Liver (tissue), 9 donors: ENCODE results near the gene ZSCAN16. TPM values are rescaled to one million over a fixed set of nuclear protein-coding genes. Genes with fewer than 3 reads are reported as not detected.
A peak's percentile ranks its signal among the peaks of the same experiment; 100 is the strongest.

Experiments used
- DNase-seq: peaks from one replicate; pipeline ENCODE4 v3.0.0-alpha.2; 2017; ENCODE audit warnings: low spot score
- H3K27ac ChIP-seq, 2 donors: one replicate each; pipeline ENCODE4 v1.7.0; 2013; ENCODE audit warnings: inconsistent platforms in 2 of 2, low read length in 2 of 2, control low read depth in 1 of 2, low read depth in 1 of 2, mild to moderate bottlenecking in 1 of 2
- H3K27me3 ChIP-seq, 4 donors: one replicate each; pipeline versions ENCODE4 v1.6.1 to v1.7.0; 2013; ENCODE audit warnings: low read length in 3 of 4, inconsistent platforms in 1 of 4, mild to moderate bottlenecking in 1 of 4, moderate library complexity in 1 of 4; ENCODE audit not compliant: control insufficient read depth in 4 of 4, insufficient read depth in 4 of 4
- H3K36me3 ChIP-seq, 4 donors: one replicate each; pipeline versions ENCODE4 v1.6.1 to v1.7.0; 2013; ENCODE audit warnings: low read length in 3 of 4, mild to moderate bottlenecking in 3 of 4, low read depth in 1 of 4, moderate library complexity in 1 of 4; ENCODE audit not compliant: control insufficient read depth in 4 of 4, insufficient read depth in 3 of 4
- H3K4me1 ChIP-seq, 4 donors: one replicate each; pipeline versions ENCODE4 v1.6.1 to v1.7.0; 2013; ENCODE audit warnings: low read length in 3 of 4, mild to moderate bottlenecking in 3 of 4, moderate library complexity in 1 of 4; ENCODE audit not compliant: control insufficient read depth in 4 of 4, insufficient read depth in 4 of 4
- H3K4me3 ChIP-seq, 3 donors: one replicate each; pipeline versions ENCODE4 v1.6.1 to v1.7.0; 2013; ENCODE audit warnings: low read length in 3 of 3, control low read depth in 1 of 3, low read depth in 1 of 3, mild to moderate bottlenecking in 1 of 3
- H3K9ac ChIP-seq, 2 donors: one replicate each; pipeline ENCODE4 v1.7.0; 2013; ENCODE audit warnings: low read length in 2 of 2, mild to moderate bottlenecking in 2 of 2, moderate library complexity in 2 of 2, control low read depth in 1 of 2, low read depth in 1 of 2
- H3K9me3 ChIP-seq, 4 donors: one replicate each; pipeline versions ENCODE4 v1.6.1 to v1.7.0; 2013; ENCODE audit warnings: low read length in 3 of 4; ENCODE audit not compliant: control insufficient read depth in 4 of 4
- CTCF ChIP-seq: fragments of 150-350 bp; IDR thresholded peaks from 2 replicates; pipeline ENCODE4 v1.5.1; 2017; ENCODE audit warnings: improper control_type of control experiment, low read depth, low read length; ENCODE audit not compliant: missing input control
- EGR1 ChIP-seq, 2 donors: IDR thresholded peaks; 2 replicates each; pipeline ENCODE4 v1.6.1; 2016 to 2018; ENCODE audit warnings: antibody characterized with exemption in 2 of 2, low read depth in 2 of 2
- FOXA2 ChIP-seq: IDR thresholded peaks from 2 replicates; pipeline ENCODE4 v1.6.1; 2016; ENCODE audit warnings: antibody characterized with exemption
- GABPA ChIP-seq, 2 donors: IDR thresholded peaks in 1 of 2; conservative IDR thresholded peaks in 1 of 2; 2 replicates each; pipeline ENCODE4 v1.6.1; 2016; ENCODE audit warnings: antibody characterized with exemption in 2 of 2, mild to moderate bottlenecking in 1 of 2, moderate library complexity in 1 of 2
- HNF4G ChIP-seq: IDR thresholded peaks from 2 replicates; pipeline ENCODE4 v1.6.1; 2016; ENCODE audit warnings: antibody characterized with exemption
- NR2F2 ChIP-seq: IDR thresholded peaks from 2 replicates; pipeline ENCODE4 v1.6.1; 2016; ENCODE audit warnings: antibody characterized with exemption
- RAD21 ChIP-seq, 2 donors: IDR thresholded peaks; 2 replicates each; pipeline ENCODE4 v1.6.1; 2016; ENCODE audit warnings: antibody characterized with exemption in 2 of 2, mild to moderate bottlenecking in 2 of 2
- RXRA ChIP-seq, 2 donors: IDR thresholded peaks; 2 replicates each; pipeline ENCODE4 v1.6.1; 2017 to 2018; ENCODE audit warnings: antibody characterized with exemption in 2 of 2, mild to moderate bottlenecking in 1 of 2
- WGBS: extraction: QIAGEN DNeasy Blood & Tissue Kit; methylation state at CpG from one replicate; pipeline ENCODE4 v1.1.7; 2013; 5-methylcytosine and 5-hydroxymethylcytosine counted together
- polyA plus RNA-seq, 2 donors: library from polyadenylated mRNA; stranded (reverse) in 1 of 2; unstranded in 1 of 2; fragments of 200-250 nt in 1 of 2; fragments of >200 nt in 1 of 2; fragmentation: Nextera tagmentation in 1 of 2; extraction: Ambion mirVana in 1 of 2; gene quantifications; one replicate each; pipeline versions ENCODE4 v1.2.1 to v1.2.3, GENCODE V29; 2013 to 2015
- total RNA-seq, 2 donors: library from RNA; depleted of rRNA; stranded (reverse); fragments of >200 nt; gene quantifications; one replicate each; pipeline ENCODE4 v1.2.3, GENCODE V29; 2014
- TF ChIP-seq, protein P1 (sequence below): IDR thresholded peaks from 2 replicates; pipeline ENCODE4 v1.6.1; 2016; ENCODE audit warnings: antibody characterized with exemption, mild to moderate bottlenecking
- donor health status: healthy.
- donor health status: healthy.
- donor health status: healthy.
- donor health status: healthy.
- donor health status: healthy.

ZSCAN16 gene
- total and polyA plus RNA-seq, 4 donors: 1.5 to 3.5 (median 2.7) TPM

- H3K4me1 ChIP-seq: peaks cover 0 to 17% (median 11%) of the 10 kb centered on the region in 4 donors
- no peak for DNase-seq
- TF ChIP-seq, protein P1, sequence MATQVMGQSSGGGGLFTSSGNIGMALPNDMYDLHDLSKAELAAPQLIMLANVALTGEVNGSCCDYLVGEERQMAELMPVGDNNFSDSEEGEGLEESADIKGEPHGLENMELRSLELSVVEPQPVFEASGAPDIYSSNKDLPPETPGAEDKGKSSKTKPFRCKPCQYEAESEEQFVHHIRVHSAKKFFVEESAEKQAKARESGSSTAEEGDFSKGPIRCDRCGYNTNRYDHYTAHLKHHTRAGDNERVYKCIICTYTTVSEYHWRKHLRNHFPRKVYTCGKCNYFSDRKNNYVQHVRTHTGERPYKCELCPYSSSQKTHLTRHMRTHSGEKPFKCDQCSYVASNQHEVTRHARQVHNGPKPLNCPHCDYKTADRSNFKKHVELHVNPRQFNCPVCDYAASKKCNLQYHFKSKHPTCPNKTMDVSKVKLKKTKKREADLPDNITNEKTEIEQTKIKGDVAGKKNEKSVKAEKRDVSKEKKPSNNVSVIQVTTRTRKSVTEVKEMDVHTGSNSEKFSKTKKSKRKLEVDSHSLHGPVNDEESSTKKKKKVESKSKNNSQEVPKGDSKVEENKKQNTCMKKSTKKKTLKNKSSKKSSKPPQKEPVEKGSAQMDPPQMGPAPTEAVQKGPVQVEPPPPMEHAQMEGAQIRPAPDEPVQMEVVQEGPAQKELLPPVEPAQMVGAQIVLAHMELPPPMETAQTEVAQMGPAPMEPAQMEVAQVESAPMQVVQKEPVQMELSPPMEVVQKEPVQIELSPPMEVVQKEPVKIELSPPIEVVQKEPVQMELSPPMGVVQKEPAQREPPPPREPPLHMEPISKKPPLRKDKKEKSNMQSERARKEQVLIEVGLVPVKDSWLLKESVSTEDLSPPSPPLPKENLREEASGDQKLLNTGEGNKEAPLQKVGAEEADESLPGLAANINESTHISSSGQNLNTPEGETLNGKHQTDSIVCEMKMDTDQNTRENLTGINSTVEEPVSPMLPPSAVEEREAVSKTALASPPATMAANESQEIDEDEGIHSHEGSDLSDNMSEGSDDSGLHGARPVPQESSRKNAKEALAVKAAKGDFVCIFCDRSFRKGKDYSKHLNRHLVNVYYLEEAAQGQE: no peak
- TF ChIP-seq CTCF: no peak
- no peaks in the 10 kb centered on the region for H3K27me3 ChIP-seq
- no peak overlapping the region for H3K9ac ChIP-seq
- 75% methylated on average over 4 of the region's 4 CpGs for WGBS
- H3K36me3 ChIP-seq: peaks cover 3 to 17% (median 10%) of the 10 kb centered on the region in 4 donors
- H3K4me3 ChIP-seq: no peak overlapping the region
- H3K27ac ChIP-seq: no peak overlapping the region
- no peaks in the 10 kb centered on the region for H3K9me3 ChIP-seq
Observed at GRCh38 chr6:28125401-28125800, 992 bp downstream of the ZSCAN16 start.

- Histone ChIP-seq H3K27me3 (no peaks in the 10 kb centered on the region), H3K36me3 (peaks cover 0 to 8% (median 2%) of the 10 kb centered on the region in 4 donors), H3K4me1 (peaks cover 0 to 27% (median 14%) of the 10 kb centered on the region in 4 donors), H3K27ac (no peak overlapping the region), H3K9ac (no peak overlapping the region), H3K9me3 (no peaks in the 10 kb centered on the region), H3K4me3 (no peak overlapping the region)
- TF ChIP-seq CTCF (peak; percentile 18), HNF4G (no peak), RAD21 (IDR thresholded peaks at IDR 0.05) (peak; percentile 68 to 71)
- WGBS: 61% methylated on average over 3 of the region's 3 CpGs
- DNase-seq: no peak
Observed at GRCh38 chr6:28134015-28134414, 9.6 kb downstream of the ZSCAN16 start.

- H3K4me3 ChIP-seq: no peak overlapping the region
- WGBS: 60% methylated on average over 1 of the region's 1 CpG
- H3K27ac ChIP-seq: no peak overlapping the region
- TF ChIP-seq FOXA2 (no peak), RXRA (IDR thresholded peaks at IDR 0.05) (no peak), NR2F2 (no peak), EGR1 (IDR thresholded peaks at IDR 0.05; ENCODE audit: low read depth in 2 of 2) (no peak), HNF4G (no peak), GABPA (IDR thresholded peaks at IDR 0.05 in 1 of 2, conservative IDR thresholded peaks at IDR 0.05 in 1 of 2) (no peak)
- H3K4me1 ChIP-seq: peaks cover 0 to 27% (median 14%) of the 10 kb centered on the region in 4 donors
- H3K9ac ChIP-seq: no peak overlapping the region
- H3K36me3 ChIP-seq: peaks cover 0 to 2% (median under 1%) of the 10 kb centered on the region in 4 donors
- no peaks in the 10 kb centered on the region for H3K9me3 ChIP-seq
- H3K27me3 ChIP-seq: no peaks in the 10 kb centered on the region
- no peak for DNase-seq
Observed at GRCh38 chr6:28134716-28135115, 10.3 kb downstream of the ZSCAN16 start.
